Right lobe of liver (tissue), 4 donors: ENCODE data around the gene NCR3LG1.

ENCODE experiments used
- POLR2A ChIP-seq: fragments of 450-650 bp; IDR thresholded peaks from one replicate; pipeline ENCODE4 v1.6.1; 2017; ENCODE audit warnings: antibody characterized with exemption, mild to moderate bottlenecking
- TF ChIP-seq, protein P1 (sequence below), 4 donors: fragments of 200-600 bp in 3 of 4; fragments of 450-650 bp in 1 of 4; IDR thresholded peaks; one replicate each; pipeline versions ENCODE4 v1.5.1 to v1.8.0; 2016 to 2022; ENCODE audit warnings: antibody characterized with exemption in 4 of 4, mild to moderate bottlenecking in 2 of 4
- donor health status: DM: no; HTN: no; CAD: no.
- donor health status: DM: no; HTN: no; CAD: no.
- donor health status: DM: no; HTN: yes; CAD: no.

- TF ChIP-seq, protein P1, sequence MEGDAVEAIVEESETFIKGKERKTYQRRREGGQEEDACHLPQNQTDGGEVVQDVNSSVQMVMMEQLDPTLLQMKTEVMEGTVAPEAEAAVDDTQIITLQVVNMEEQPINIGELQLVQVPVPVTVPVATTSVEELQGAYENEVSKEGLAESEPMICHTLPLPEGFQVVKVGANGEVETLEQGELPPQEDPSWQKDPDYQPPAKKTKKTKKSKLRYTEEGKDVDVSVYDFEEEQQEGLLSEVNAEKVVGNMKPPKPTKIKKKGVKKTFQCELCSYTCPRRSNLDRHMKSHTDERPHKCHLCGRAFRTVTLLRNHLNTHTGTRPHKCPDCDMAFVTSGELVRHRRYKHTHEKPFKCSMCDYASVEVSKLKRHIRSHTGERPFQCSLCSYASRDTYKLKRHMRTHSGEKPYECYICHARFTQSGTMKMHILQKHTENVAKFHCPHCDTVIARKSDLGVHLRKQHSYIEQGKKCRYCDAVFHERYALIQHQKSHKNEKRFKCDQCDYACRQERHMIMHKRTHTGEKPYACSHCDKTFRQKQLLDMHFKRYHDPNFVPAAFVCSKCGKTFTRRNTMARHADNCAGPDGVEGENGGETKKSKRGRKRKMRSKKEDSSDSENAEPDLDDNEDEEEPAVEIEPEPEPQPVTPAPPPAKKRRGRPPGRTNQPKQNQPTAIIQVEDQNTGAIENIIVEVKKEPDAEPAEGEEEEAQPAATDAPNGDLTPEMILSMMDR (IDR thresholded peaks at IDR 0.05), result no peak
- TF ChIP-seq POLR2A, result no peak
Observed at GRCh38 chr11:17382046-17382728, 30.6 kb downstream of the NCR3LG1 start.
